ENCODE measurements around the gene FANCC. TPM values are rescaled to one million over a fixed set of nuclear protein-coding genes. Genes with fewer than 3 reads are reported as not detected.

Gene FANCC
- total and polyA plus RNA-seq, 2 of the 13 experiments (the other 11 are each of a cell fraction or from before 2014, with no cell fraction given) = 7.4 to 8.6 TPM

- no peaks in the 10 kb centered on the region for H4K20me1 ChIP-seq (ENCODE audit: insufficient read depth, low read length)
- 0 out of 5 replicates have a peak, but pooled peaks cover 0 to 3% of the 10 kb centered on the region in 2 experiments for H3K27me3 ChIP-seq (ENCODE audit: control insufficient read depth in 1 of 2, insufficient read depth in 2 of 2, low read length in 2 of 2)
- no peak overlapping the region for H3K9ac ChIP-seq (ENCODE audit: insufficient read depth, low read depth, low read length)
- intact Hi-C loops (cut with micrococcal nuclease; ENCODE audit: unreplicated experiment) (no loop called here), in situ Hi-C loops (cut with HindIII; ENCODE audit: extremely low pct_ligation_motif_present, low pct_unique_long_range_greater_than_20kb) (no loop called here)
- no peak for DNase-seq (ENCODE audit: low spot score)
- no peaks in the 10 kb centered on the region for H3K9me3 ChIP-seq (ENCODE audit: low read length)
- H3K4me3 ChIP-seq (replicated peaks in 1 of 3; ENCODE audit: insufficient read depth in 1 of 3, low read depth in 2 of 3, low read length in 3 of 3) = no peak overlapping the region
- ChIA-PET CTCF (ENCODE audit: low intra/inter-chr PET ratio, low total read pairs) (no interaction called here), POLR2A (no interaction called here)
- 39% methylated on average over 3 of the region's 3 CpGs for WGBS (ENCODE audit: low lambda C conversion rate)
- no peaks in the 10 kb centered on the region for H3K36me3 ChIP-seq (replicated peaks in 1 of 2; ENCODE audit: control insufficient read depth in 1 of 2, insufficient read depth in 2 of 2, low read length in 2 of 2)
- no peak for FAIRE-seq
- H3K4me2 ChIP-seq (ENCODE audit: low read depth, low read length) = no peak overlapping the region
- BruUV-seq (replicated peaks) = no TSS peak
- H3K4me1 ChIP-seq (ENCODE audit: insufficient read depth, low read length) = no peaks in the 10 kb centered on the region
- TF ChIP-seq ZBTB4 (CRISPR knock-in tag; IDR thresholded peaks at IDR 0.05; ENCODE audit: borderline replicate concordance) (no peak), ZNF790 (CRISPR knock-in tag; IDR thresholded peaks at IDR 0.05; ENCODE audit: borderline replicate concordance) (no peak), PRDM15 (CRISPR knock-in tag; IDR thresholded peaks at IDR 0.05) (no peak), MXD1 (CRISPR knock-in tag; IDR thresholded peaks at IDR 0.05) (no peak), ZNF598 (CRISPR knock-in tag; IDR thresholded peaks at IDR 0.05; ENCODE audit: borderline replicate concordance) (no peak), KLF9 (CRISPR knock-in tag; IDR thresholded peaks at IDR 0.05; ENCODE audit: low read depth) (no peak), ZNF101 (CRISPR knock-in tag; IDR thresholded peaks at IDR 0.05; ENCODE audit: borderline replicate concordance, low read depth) (no peak), SALL1 (CRISPR knock-in tag; IDR thresholded peaks at IDR 0.05) (no peak)
- H2AFZ ChIP-seq (ENCODE audit: low read length) = no peak overlapping the region
- H3K27ac ChIP-seq (ENCODE audit: extremely low read length, insufficient read depth, low read length) = no peak overlapping the region
- no peaks in the 10 kb centered on the region for H3K79me2 ChIP-seq (ENCODE audit: insufficient read depth, low read length)
- ATAC-seq = no peak
These were observed 27.3 kb upstream of the FANCC start for GRCh38 chr9:95344735-95345325.
